Medulla oblongata (tissue), 1 donor: ENCODE results near the gene DMD.
"Not testable (repeated sequence)": the region's sequence is repeated elsewhere in the genome, so short reads cannot be mapped to it uniquely, and the experiment has no call there.

Experiments used
- DNase-seq: peaks from one replicate; pipeline ENCODE4 v3.0.0-alpha.2; 2015; ENCODE audit errors: extremely low spot score

DMD gene

DNA sequence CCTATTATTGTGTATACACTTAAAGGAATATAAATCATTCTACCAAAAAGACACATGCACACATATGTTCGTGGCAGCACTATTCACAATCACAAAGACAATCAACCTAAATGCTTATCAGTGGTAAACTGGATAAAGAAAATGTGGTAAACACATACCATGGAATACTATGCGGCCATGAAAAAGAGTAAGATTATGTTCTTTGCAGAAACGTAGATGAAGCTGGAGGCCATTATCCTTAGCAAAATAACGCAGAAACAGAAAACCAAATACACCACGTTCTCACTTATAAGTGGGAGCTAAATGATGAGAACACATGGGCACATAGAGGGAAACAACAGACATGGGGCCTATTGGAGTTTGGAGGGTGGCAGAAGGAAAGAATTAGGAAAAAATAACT, 593.2 kb downstream of the DMD start:
- DNase-seq = no peak

DNA sequence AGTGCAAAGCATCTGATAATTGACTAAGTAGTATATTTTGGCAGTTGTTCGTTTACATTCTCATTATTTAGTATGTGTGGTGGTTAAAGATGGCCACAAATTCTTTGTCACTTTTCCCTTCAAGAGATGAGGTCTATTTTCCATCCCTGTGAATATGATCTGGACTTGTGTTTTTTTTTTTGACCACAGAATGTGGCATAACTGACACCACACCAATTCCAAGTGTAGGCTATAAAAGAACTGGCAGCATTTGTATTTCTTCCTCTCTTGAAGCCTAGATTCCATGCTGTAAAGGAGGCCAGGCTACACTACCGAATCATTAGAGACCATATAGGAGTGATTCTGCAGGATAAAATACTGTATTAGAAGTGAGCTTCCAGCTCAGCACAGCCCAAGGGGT, 596.6 kb downstream of the DMD start:
- no peak for DNase-seq

DNA sequence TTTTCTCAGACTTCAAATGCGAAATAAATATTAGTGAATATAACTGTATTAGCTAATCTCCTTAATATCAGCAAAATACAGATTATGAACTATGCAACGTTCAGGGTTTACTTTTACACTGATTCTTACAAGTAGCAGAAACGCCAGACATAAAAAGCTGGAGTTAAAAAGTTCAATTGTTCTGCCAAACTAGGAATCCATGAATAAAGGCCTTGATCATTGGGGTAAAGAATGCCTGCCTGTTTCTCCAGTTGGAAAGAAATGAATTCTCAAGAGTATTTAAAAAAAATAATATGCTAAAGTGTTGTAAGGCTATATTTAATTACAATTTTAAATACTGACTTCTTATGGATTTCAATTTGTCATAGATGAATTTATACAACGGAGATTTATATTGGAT, 612.2 kb downstream of the DMD start:
- peak; percentile 31 for DNase-seq

DNA sequence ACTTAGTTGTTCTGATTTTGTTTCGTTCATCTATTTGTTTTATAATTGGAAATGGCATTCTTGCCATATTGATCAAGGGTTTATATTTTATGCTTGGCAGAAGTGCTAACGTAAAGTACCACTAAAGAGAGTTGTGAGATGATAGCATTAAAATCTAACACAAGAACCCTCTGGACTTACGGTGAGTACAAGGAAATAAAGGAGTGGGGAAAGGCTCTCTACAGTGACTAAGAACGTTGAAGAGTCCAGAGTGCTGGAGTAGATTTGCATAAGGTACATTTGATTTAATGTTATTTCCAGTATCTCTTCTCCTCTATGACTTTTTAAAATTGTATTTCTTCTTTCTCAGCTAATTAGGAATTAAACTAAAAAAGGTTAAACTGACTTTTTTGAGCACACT, 612.6 kb downstream of the DMD start:
- DNase-seq = peak; percentile 2

DNA sequence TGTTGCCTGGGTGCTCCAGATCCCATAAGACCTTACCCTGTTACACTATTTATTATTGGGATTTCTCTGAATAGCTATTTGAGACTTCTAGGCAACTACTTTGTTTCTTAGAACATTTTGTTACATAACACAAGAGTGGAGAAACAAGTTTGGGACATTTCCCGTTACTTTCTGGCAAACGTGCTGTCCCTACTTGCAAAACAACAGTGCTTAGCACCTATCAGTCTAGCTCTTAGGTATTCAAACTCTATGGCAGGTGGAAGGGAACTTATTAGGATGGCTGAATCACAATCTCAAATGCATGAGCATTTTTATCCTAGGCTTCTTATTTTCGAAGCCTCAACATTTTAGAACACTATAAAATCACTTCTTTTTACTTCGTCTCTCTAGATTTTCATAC, 613.6 kb downstream of the DMD start:
- DNase-seq = peak; percentile 13

DNA sequence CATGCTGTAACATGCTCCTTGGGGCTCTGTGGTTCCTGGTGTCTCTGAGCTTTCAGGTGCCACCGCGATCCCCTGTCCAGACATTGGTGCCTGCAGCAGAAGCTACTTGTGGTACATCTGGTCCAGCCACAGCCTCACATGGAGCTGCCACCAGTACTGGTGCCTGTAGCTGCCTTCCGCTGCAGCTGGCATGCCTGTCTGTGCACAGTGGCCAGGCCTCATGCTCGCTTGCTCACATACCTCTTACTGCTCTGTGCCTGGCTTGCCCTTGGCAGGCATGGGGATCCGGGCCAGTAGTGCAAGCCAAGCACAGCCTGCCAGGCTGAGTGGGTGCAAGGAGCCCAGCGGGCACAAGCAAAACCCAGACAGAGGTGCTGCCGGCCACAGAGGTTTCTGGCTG, 618.6 kb downstream of the DMD start:
- DNase-seq = no peak

DNA sequence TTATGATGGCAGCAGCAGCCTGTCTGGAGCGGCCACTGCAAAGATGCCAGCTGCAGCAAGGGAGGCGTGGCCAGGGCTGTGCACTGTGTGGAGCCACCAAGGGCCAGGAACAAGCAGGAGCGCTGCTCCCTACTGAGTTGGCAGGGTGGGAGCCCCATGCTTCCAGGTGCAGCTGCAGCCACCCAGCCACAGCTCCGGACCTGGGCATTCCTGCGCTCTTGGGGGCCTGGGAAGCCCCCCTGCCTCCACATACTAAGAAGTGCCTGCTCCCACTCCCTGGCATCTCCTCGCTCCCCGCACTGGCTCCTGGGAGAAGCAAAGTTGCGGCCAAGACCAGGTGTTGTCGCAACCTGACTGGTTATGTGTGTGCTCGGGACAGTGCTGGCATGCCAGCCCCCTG, 619.8 kb downstream of the DMD start:
- no peak for DNase-seq

DNA sequence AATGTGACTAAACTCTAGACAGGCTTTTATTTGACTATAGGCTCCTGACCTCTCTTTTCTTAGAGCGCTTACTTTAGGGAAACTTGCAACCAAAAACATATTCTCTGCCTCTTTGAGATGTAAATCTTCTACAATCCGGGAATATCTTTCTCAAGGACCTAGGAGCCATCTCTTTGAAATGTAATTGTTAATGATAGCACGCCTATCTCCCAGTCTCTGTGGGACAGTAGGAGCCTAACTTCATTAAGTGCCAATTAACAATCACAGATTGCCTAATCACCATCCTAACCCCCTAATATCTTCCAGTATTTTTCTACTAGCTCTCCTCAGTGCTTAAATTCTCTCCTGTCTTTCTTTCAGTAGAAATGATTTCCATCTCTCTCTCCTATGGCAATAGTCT, 628.6 kb downstream of the DMD start:
- DNase-seq = no peak

DNA sequence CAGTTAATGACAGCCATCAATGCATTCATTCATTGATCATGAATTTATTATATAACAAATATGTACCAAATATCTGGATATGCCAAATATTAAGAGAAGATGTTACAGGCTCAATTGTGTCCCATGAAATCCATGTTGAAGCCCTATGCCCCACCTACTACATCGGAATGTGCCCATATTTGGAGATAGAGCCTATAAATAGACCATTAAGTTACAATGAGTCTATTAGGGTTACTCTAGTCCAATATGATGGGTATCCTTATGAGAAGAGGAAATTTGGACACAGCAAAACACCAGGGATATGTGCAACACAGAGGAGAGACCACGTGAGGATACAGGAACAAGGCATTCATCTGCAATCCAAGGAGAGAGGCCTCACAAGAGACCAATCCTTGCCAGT, 634.5 kb downstream of the DMD start:
- no peak for DNase-seq

DNA sequence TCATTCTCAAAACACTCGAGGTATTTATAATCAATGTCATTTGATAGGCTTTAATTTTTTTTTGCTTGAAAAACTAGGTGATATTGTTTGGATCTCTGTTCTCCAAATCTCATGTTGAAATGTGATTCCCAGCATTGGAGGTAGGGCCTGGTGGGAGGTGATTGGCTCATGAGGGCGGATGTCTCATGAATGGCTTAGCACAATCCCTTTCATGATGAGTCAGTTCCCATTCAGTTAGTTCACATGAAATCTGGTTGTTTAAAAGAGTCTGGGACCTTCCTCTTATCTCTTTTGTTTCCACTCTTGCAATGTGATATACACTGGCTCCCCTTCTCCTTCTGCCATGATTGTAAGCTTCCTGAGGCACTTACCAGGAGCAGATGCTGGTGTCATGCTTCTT, 638.7 kb downstream of the DMD start:
- DNase-seq = no peak

DNA sequence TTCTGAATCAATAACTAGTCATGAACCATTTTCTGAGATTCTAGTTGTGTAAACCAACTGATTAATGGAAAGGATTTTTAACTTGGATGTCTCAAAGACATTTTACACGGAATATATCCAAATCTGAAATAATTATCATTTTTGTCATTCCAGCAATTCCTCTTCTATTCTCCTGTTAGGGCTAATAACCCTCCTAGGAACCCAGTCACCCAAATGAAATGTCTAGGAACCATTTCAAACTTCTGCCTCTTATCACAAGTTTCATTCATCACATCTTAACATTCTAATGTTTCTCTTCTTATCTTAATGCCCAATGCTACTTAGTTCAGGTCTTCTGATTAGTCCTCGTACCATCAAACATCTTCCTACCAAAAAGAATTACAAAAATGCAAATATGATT, 639.8 kb downstream of the DMD start:
- no peak for DNase-seq

DNA sequence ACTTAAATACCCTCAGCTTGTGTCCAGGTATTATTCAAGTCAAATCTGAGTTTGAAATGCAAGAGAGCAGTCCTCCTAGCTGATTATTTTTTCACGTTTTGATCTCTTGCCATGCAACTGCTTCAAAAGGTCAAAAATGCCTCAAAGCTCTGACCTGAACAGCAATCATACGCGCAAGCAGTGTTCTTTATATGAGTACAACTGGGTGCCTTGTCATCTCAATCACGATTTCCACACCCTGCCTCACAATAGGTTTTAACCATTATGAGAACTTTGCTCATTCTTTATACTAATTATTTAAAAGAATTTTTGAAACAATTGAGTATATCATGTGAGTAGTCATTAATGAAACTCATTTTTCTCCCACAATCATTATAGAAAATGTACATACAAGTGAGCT, 649.1 kb downstream of the DMD start:
- DNase-seq = no peak

DNA sequence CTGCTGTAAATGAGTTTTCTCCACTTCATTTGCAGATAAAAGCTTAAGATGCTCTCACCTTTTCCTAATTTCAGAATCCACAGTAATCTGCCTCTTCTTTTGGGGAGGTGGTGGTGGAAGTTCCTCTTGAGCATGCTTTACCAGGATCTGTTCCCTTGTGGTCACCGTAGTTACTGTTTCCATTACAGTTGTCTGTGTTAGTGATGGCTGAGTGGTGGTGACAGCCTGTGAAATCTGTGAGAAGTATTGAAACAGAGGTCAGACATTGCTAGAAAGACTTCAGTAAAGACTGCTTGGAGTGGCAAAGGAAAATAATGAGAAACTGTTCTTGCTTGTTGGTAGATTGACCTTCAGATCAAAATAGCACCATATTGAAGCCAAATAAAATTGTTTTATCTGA, 666.2 kb downstream of the DMD start:
- DNase-seq = no peak

DNA sequence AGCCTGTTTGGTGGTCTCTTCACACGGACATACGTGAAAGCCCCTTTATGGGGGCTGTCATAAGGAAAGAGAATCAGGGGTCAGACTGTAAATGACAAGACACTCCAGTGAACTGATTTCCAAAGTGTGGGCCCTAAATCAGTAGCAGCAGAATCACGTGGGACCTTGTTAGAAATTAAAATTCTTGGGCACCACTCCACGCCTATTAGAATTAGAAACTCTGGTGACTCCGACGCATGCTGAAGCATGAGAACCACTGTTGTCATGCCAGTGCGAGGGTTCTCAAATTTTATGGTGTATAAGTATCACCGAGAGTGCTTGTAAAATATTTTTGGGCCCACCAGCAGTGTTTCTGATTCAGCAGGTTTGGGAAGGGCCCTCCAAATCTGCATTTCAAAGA, 672.8 kb downstream of the DMD start:
- DNase-seq = no peak

DNA sequence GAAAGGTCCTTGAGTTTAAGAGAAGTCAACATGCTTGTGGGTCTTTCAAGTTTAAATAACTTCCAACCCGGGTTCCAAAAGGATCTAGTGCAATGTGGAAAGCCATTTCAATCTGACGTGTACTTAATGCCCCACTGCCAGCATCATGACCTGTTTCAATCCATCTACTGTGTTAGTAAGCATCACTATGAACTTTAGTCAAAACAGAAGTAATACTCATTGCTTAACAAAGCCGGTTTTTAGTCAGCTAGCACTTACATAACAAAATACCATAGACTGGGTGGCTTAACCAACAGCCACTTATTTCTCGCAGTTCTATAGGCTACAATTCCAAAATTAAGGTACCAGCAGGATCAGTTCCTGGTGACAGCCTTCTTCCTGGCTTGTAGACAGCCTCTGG, 677.5 kb downstream of the DMD start:
- DNase-seq = no peak

DNA sequence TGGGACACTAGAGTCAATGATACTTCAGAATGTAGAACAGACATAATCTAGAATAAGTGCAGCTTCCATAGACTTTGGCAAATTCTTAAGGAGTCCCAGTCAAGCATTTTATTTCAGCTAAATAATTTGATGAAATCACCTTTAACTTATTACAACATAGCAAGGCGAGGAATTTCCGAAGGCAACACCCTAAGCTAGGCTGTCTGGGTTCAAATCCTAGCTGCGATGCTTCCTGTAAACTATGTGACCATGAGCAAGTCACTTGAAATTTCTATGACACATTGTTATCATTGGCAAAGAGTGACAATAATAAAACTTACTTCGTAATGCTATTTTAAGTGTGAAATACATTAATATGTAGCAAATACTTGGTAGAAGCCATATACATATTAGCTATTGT, 679.1 kb downstream of the DMD start:
- no peak for DNase-seq

DNA sequence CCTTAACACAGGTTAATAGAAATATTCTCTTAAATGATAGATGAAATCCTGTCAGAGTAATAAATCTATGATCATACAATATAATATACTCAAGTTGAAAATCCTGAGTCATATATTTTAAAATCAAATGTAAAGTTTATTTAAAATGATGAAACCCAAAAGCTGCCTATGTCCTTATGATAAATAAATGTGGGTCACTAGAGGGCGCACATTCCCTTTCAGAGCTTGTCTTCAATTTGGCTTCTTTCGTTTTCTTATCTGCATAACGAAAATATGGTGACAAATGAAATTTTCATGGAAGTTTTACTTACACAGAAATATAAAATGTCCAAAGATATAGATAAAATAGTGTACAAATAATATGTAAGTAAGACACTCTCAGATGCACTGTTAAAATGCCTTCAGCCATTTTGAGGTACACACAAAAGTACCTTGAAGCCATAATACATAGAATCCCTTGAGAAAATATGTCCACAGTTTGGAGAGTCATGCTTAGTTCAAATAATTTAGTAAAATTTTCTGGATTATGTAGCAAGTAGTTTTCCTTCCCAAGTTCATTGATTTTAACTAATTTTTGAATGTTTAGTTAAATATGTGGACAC, 680.4 kb downstream of the DMD start:
- DNase-seq = peak; percentile 77

DNA sequence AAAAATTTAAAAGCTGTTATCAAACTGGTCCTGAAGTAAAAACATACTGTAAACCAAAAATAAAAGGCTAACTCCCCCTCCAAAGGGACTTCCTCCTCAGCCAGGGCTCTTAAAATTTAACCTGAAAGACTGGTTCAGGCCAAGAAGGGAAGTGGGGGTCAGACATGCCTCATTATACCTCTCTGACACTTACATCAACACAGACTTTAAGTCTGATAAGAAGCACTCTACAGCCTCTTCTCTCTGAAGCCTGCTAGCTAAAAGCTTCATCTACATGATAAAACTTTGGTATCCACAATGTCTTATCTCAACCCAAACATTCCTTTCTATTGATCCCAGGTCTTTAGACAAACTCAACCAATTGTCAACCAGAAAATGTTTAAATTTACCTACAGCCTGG, 682.9 kb downstream of the DMD start:
- not testable (repeated sequence) for DNase-seq

DNA sequence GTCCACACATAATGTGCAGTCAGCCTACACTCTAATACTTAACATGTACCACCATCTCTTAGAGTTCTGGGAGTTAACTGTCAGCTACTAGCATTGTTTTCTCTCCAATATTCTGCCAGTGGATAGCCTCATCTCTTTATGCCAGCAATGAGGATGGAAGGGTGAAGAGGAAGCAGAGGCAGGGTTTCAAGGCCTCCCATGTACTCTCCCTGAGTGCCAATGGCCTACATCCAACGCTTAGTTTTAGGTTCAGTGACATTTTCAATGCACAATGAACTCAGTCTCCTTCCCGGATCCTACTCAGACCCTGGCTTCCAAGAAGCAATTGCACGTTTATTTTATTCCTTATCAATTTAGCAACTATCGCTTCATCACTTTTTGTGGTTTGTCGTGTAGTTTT, 686.1 kb downstream of the DMD start:
- peak; percentile 8 for DNase-seq

DNA sequence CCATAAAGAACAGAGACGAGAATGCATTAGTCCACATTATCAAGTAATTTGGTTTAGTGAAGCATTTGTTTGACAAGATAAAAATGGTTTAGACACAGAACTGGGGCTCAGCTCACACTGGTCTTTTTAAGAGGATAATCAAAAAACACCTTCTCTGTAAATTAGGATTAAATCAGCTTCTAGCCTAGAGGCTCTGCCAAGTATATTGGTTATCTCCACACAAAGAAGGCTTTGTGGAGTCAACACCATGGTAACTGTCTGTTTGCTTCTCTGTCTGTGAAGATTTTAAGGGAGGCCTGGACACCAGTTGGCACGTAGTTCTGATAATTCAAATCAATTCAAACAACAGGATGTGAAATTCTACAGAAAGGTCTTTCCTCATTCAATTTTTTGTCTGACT, 687.0 kb downstream of the DMD start:
- DNase-seq = peak; percentile 43

DNA sequence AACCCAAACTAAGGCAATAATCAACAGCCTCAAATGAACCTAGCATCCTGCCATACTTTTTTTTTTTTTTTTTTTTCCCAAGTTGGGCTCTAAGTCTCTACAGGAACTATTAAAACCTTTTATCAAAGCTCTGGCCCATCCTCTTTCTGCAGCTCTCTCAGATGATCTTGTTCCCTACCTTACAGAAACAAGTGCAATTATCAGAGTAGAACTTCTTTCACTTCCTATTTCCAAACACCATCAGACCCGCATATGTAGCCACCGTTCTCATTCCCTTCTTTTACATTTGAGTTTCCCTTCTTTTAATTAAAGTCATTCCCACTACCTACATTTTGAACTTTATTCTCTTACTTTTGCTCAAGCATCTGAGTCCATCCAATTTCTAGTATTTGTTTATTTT, 690.6 kb downstream of the DMD start:
- no peak for DNase-seq

DNA sequence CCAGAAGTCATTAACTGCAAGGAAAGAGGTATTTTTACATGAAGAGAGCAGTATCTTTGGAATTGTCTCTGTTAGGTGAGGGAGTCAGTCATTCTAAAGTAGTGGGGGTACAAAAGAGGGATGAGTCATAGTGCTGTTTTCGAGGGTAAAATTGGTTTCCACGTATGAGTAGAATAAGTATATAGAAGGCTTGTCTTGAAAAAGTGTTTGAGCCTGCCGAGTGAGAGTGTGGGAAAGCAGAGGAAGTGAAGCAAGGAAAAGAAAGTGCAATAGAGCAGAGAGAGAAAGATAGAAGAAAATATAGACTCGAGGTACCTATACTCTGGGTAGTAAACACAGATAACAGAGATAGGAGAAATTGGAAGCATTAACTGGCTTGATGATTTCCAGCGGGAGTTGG, 696.4 kb downstream of the DMD start:
- DNase-seq = no peak

DNA sequence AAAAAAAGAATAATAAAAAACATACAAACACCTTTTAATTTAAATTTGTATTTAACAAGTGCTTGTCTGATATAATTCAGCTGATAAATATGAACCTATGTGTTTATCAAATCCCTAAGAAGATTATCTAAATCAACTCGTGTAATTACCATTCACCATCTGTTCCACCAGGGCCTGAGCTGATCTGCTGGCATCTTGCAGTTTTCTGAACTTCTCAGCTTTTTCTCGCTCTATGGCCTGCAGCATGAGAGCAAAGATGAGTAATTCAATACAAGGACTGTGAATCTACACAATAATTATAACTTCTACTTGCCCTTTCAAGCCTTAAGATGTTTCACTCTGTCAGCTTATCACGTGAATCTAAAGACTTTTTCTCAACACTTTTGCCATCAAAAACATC, 709.7 kb downstream of the DMD start:
- DNase-seq = no peak

DNA sequence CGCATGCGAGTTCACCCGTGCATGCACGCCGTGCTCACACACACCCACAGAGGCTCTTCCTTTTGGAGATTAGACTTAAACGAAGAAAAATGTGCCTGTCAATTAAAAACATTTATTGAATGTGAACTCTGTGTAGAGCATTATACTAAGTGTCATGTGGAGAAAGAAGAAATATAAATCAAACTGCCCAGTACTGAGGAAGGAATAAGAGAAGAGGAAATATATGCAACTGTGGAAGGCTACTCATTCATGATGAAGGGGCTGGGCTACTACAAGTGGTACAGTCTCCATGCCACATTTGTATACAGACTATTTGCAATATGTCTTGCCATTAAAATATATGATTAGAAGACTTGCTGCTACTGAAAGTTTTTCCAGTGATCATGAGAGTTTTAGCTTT, 714.7 kb downstream of the DMD start:
- no peak for DNase-seq

DNA sequence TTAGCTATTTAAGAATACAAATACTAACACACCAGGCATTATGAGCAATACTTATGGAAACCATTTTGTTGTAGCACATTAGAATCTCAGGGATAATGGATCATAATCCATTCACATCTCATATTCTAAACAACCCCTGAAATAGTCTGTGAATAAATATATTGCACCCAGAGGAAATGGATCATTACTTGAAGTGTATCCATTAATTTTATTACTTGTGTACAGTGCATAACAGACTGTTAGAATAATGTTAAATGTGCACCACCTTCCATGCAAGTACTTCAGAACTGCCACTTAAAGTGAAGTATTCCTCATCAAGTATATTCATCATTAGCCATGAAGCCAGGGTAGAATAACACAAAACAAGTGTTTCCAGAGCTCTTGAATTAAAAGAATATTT, 715.5 kb downstream of the DMD start:
- no peak for DNase-seq
